Ishikawa (cell line): ENCODE measurements around the gene BACH2.

Source experiments
- EGR1 ChIP-seq: IDR thresholded peaks from 2 replicates; pipeline ENCODE4 v1.6.1; 2012
- RAD21 ChIP-seq: IDR thresholded peaks from 2 replicates; pipeline ENCODE4 v1.6.1; 2012; ENCODE audit warnings: low read depth
- USF1 ChIP-seq: IDR thresholded peaks from 2 replicates; pipeline ENCODE4 v1.6.1; 2012

DNA sequence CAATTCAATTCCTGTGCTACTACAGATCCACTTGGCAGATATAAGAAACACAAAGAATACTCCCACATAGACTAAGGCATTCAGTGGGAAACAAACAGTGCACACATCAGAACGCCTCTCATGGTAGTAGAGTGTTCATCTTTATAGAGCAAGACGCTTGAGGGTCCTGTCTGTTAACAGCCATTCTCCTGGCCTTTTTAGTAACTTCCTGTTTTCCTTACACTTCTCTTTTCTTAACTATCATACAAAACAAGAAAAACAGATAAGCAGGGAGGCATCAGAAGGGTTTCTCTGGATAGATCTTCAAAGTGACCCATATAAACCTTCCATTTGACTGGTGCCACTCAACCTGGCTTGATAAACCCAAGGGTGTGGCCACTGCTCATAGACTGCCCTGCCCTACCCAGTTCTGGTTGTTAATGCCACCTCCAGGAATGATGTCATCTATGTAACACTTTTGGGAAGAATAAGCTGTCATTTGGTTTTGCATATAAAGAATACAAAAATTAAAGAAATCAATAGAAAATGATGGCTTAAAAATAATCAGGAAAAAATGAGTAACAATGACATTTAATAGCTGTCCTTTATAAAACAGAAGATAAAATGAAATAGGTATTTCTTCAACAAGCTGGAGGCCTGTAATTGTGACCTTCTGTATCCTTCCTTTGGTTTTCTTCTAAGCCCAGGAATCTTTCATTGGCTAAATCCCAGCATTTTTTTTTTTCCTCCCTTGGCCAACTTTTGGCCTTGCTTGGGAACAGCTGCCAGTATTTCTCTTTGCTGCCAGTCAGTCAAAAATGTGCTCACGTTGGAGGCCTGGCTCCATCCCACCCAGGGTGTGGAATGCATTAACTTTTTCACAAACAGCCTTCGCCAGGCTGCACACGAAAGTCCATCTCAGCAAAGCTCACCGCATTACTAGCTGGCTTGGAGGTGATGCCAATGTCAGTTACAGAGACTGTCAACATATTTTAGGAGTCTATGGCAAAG lies 298.9 kb downstream of the BACH2 start:
- no peak for TF ChIP-seq EGR1
- TF ChIP-seq USF1 = no peak
- TF ChIP-seq RAD21 = no peak; the same call in 1 of the 2 replicates
